Calu3 (cell line): ENCODE measurements around the gene MEN1. TPM values are rescaled to one million over a fixed set of nuclear protein-coding genes. Genes with fewer than 3 reads are reported as not detected.
"Not testable (repeated sequence)": the region's sequence is repeated elsewhere in the genome, so short reads cannot be mapped to it uniquely, and the experiment has no call there.

Source experiments
- BruUV-seq: library from RNA; stranded (reverse); fragments of 400-500 nt; replicated peaks from 2 replicates; lab custom pipeline; 2021; lab: Mats Ljungman, UMichigan
- CTCF ChIA-PET: fragments of 300-600 bp; sonication (Branson Sonifier 250); formaldehyde crosslinking; loops from one replicate; lab custom pipeline; 2022; ENCODE audit warnings: antibody characterized with exemption; lab: Charles Lee
- DNase-seq: peaks from one replicate; pipeline ENCODE4 v3.0.0; 2022
- H3K27ac Mint-ChIP-seq: one replicate; pipeline ENCODE4 v1.8.0; 2022; ENCODE audit warnings: mixed read lengths; ENCODE audit not compliant: unreplicated experiment
- H3K27me3 Mint-ChIP-seq: one replicate; pipeline ENCODE4 v1.8.0; 2022; ENCODE audit warnings: mixed read lengths; ENCODE audit not compliant: unreplicated experiment
- H3K36me3 Mint-ChIP-seq: one replicate; pipeline ENCODE4 v1.8.0; 2022; ENCODE audit warnings: mild to moderate bottlenecking, moderate library complexity, mixed read lengths; ENCODE audit not compliant: insufficient read depth, unreplicated experiment
- H3K4me1 Mint-ChIP-seq: one replicate; pipeline ENCODE4 v1.8.0; 2022; ENCODE audit warnings: mild to moderate bottlenecking, low read depth, mixed read lengths; ENCODE audit not compliant: unreplicated experiment
- H3K4me3 Mint-ChIP-seq: one replicate; pipeline ENCODE4 v1.8.0; 2022; ENCODE audit warnings: mild to moderate bottlenecking, low read depth, moderate library complexity, mixed read lengths; ENCODE audit not compliant: unreplicated experiment
- H3K9me3 Mint-ChIP-seq: one replicate; pipeline ENCODE4 v1.8.0; 2022; ENCODE audit warnings: low read depth, mixed read lengths; ENCODE audit not compliant: unreplicated experiment
- intact Hi-C: fragments of 100-400 bp; cut with micrococcal nuclease; formaldehyde crosslinking; loops from one replicate; pipeline ENCODE4 v1.10.0; 2022; ENCODE audit not compliant: unreplicated experiment
- total RNA-seq: library from RNA; stranded (reverse); gene quantifications from 2 replicates; pipeline ENCODE4 v1.2.3, GENCODE V29; 2022
- TF ChIP-seq, protein P1 (sequence below): fragments of 200-600 bp; IDR thresholded peaks from one replicate; pipeline ENCODE4 v1.8.0; 2022; ENCODE audit warnings: antibody characterized with exemption; ENCODE audit not compliant: unreplicated experiment

Gene MEN1
- total RNA-seq, 1 experiment from 2014 or later = 39.8 TPM

DNA sequence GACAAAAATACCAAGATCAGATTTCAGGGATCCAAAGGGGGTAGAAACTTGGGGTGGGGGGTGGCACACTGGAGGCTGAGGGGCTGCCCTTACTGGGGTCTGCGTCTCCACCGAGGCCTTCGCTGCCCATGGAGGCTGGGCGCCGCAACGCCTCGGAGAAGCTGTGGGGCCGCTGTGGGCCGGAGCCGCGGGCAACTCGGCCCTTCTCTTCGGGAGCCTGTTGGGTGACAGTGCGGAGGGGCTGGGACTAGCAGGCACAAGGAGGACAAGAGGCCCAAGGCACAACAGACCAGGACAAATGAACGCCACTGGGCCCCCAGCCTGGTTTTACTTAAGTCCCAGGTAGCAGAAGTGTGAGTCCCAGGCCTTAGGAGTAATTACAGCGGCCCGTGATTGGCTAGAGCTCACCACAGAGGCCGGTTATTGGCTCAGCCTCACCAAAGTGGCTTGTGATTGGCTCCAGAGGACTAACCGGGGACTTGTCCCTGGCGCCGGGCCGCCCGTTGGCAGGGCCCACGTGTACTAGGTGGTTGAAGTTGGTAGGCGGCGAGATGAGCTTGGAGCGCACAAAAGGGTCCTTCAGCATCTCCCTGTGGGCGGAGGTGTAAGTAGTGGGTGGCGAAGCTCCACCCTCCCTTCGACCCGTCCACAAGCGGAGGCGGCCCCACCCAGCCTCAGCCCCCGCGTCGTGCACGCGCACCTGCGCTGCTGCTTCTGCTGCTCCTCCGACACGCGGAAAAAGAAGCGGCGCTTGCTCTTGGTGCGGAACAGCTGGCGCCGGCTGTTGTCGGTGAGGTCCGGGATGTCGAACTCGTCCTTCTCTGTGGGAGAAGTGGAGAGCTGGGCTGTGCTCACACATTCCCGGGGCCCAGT, 16.5 kb upstream of the MEN1 start:
- H3K4me1 Mint-ChIP-seq = no peaks in the 10 kb centered on the region
- TF ChIP-seq, protein P1, sequence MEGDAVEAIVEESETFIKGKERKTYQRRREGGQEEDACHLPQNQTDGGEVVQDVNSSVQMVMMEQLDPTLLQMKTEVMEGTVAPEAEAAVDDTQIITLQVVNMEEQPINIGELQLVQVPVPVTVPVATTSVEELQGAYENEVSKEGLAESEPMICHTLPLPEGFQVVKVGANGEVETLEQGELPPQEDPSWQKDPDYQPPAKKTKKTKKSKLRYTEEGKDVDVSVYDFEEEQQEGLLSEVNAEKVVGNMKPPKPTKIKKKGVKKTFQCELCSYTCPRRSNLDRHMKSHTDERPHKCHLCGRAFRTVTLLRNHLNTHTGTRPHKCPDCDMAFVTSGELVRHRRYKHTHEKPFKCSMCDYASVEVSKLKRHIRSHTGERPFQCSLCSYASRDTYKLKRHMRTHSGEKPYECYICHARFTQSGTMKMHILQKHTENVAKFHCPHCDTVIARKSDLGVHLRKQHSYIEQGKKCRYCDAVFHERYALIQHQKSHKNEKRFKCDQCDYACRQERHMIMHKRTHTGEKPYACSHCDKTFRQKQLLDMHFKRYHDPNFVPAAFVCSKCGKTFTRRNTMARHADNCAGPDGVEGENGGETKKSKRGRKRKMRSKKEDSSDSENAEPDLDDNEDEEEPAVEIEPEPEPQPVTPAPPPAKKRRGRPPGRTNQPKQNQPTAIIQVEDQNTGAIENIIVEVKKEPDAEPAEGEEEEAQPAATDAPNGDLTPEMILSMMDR = no peak
- H3K27me3 Mint-ChIP-seq = no peaks in the 10 kb centered on the region
- H3K4me3 Mint-ChIP-seq = no peak overlapping the region
- no TSS peak for BruUV-seq
- H3K36me3 Mint-ChIP-seq = peaks cover 37% of the 10 kb centered on the region
- CTCF ChIA-PET = interaction anchor here (0.6 kb wide), 1 partner anchor 189 kb away, joined by 3 read pairs; no protein-coding TSS in a partner anchor
- no peak for DNase-seq
- no peak overlapping the region for H3K27ac Mint-ChIP-seq
- intact Hi-C loops = no loop called here
- H3K9me3 Mint-ChIP-seq = no peaks in the 10 kb centered on the region

DNA sequence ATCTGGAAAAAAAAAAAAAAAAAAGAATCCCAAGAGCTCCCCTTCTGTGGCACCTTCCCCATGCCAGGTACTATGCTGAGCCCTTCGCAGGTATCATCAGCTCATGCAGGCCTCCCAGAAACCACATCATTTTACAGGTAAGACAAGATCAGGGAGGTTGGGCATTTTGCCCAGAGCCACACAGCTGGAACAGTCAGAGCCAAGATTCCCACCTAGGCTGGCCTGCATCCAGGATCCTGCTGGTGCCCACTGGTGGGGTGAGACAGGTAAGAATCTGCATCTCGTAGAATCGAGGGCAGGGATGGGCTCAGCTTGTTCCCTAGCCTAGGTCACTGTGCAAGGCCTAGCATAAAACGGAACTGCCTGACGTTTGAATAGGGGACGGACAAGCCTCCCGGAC, 15.7 kb upstream of the MEN1 start:
- TF ChIP-seq, protein P1 = no peak
- H3K9me3 Mint-ChIP-seq = no peaks in the 10 kb centered on the region
- H3K36me3 Mint-ChIP-seq = peaks cover 29% of the 10 kb centered on the region
- H3K4me1 Mint-ChIP-seq = no peaks in the 10 kb centered on the region
- H3K4me3 Mint-ChIP-seq = no peak overlapping the region
- intact Hi-C loops = no loop called here
- no peak for DNase-seq
- no peaks in the 10 kb centered on the region for H3K27me3 Mint-ChIP-seq
- no TSS peak for BruUV-seq
- CTCF ChIA-PET = interaction anchor here (0.6 kb wide), 1 partner anchor 190 kb away, joined by 3 read pairs; no protein-coding TSS in a partner anchor
- H3K27ac Mint-ChIP-seq = no peak overlapping the region

DNA sequence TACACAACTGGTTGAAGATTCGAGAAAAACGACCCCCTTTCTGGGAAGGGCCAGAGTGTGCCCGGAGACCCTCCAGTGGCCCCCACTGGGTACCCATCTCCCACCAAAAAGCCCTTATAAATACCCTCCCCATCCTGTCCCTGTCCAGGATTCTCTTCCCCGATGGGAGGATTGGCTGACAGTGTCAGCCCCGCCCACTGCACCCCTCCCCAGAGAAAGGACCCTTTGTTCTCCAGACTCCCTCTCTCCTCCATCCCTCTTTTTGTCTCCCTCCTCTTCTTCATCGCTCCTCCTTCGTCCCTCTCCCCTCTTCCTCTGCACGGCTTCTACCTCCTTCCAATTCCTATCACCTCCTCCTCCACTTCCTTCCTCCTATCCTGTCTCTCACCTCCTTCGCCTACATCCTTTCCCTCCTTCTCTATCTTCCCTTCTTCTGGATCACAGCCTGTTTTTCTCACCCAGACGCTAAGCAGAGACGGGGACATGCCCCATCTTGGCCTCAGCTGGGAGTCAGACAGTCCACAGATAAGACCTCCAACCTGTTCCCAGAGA, 13.3 kb upstream of the MEN1 start:
- Mint-ChIP-seq H3K4me1 (no peaks in the 10 kb centered on the region), H3K27me3 (no peaks in the 10 kb centered on the region), H3K36me3 (peaks cover 21% of the 10 kb centered on the region), H3K9me3 (no peaks in the 10 kb centered on the region), H3K27ac (no peak overlapping the region), H3K4me3 (no peak overlapping the region)
- BruUV-seq = no TSS peak
- intact Hi-C loops = no loop called here
- TF ChIP-seq, protein P1 = no peak
- CTCF ChIA-PET = no interaction called here
- no peak for DNase-seq

DNA sequence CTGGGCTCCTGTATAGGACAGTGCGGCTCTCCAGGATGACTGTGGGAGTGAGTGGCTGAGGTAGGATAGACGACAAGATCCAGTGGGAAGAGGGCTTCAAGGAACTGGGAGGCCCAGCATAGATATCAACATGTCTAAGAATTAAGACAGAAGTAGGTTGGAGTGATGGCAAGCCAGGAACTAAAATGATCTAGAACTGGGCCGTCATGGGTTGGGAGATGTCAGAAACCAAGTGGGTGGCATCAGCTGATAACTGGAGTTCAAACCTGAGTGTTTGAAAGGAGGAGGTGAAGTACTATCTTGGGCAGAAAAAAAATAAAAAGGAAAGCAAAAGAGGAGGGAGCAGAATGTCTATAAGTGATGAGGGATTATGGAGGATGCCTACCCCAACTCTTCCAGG, 7.1 kb upstream of the MEN1 start:
- Mint-ChIP-seq H3K36me3 (peaks cover 4% of the 10 kb centered on the region), H3K9me3 (no peaks in the 10 kb centered on the region), H3K27me3 (no peaks in the 10 kb centered on the region), H3K4me3 (no peak overlapping the region), H3K27ac (no peak overlapping the region), H3K4me1 (peaks cover 10% of the 10 kb centered on the region)
- TF ChIP-seq, protein P1 = no peak
- no peak for DNase-seq
- CTCF ChIA-PET = no interaction called here
- BruUV-seq = no TSS peak
- intact Hi-C loops = no loop called here

DNA sequence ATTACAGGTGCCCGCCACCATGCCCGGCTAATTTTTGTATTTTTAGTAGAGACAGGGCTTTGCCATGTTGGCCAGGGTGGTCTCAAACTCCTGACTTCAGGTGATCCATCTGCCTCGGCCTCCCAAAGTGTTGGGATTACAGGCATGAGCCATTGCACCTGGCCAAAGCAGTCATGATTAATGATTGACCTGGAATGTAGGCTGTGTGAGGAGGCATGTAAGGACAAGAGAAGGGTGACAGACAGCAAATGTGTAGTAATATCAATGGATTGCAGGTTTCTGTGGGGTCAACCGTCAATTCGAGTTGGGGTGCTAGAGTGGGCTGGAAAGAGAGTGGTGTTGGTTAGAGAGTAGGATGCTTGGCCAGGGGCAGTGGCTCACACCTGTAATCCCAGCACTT, 5.1 kb upstream of the MEN1 start:
- CTCF ChIA-PET = interaction anchor here (0.7 kb wide), 1 partner anchor 295 kb away, joined by 3 read pairs; no protein-coding TSS in a partner anchor
- H3K27me3 Mint-ChIP-seq, intact Hi-C loops, BruUV-seq, H3K4me3 Mint-ChIP-seq, H3K9me3 Mint-ChIP-seq, H3K36me3 Mint-ChIP-seq, DNase-seq, H3K4me1 Mint-ChIP-seq: not testable (repeated sequence)
- peak overlapping the region; percentile 7 for H3K27ac Mint-ChIP-seq
